Measurements from ENCODE around the gene TBC1D9B.

TBC1D9B gene

DNA sequence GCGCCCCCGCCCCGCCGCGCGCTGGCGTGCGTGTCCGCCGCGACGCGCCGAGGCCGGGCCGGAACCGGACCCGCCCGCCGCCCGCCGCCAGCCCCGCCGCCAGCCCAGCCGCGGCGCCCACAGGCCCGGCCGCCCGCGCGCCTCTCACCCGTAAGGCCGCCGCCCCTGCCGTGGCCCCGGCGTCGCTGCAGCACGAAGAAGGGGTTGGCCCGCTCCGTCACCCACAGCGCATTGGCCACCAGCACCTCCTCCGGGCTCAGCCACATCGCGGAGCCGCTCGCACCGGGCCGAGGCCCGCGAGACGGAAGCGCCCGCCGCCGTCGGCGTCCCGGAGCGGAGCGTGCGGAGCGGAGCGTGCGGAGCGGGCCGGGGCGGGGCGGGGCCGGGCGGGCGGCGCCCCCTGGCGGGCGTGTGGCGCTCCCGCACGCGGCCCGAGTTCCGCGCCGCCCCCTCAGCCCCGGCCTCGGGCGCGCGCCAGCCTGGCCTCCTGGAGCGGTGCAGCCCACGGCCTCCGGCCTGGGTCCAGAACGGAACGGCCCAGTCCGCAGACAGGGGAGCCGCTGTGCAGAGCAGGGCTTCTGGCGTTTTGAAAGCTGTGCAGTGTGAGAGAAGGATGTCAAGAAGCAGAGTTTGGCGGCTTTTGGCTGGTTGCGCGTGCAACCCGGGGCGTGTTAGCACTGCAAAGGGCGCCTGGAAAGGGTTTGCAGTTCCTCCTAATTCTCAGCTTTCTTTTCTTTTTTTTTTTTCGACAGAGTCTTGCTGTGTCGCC lies at the start of gene TBC1D9B:
TSS of gene TBC1D9B (minus strand) at position 342 of the 769 bp plus-strand sequence. CDS start at position 266, 76 bp downstream.
- TF ChIP-seq, protein P1, sequence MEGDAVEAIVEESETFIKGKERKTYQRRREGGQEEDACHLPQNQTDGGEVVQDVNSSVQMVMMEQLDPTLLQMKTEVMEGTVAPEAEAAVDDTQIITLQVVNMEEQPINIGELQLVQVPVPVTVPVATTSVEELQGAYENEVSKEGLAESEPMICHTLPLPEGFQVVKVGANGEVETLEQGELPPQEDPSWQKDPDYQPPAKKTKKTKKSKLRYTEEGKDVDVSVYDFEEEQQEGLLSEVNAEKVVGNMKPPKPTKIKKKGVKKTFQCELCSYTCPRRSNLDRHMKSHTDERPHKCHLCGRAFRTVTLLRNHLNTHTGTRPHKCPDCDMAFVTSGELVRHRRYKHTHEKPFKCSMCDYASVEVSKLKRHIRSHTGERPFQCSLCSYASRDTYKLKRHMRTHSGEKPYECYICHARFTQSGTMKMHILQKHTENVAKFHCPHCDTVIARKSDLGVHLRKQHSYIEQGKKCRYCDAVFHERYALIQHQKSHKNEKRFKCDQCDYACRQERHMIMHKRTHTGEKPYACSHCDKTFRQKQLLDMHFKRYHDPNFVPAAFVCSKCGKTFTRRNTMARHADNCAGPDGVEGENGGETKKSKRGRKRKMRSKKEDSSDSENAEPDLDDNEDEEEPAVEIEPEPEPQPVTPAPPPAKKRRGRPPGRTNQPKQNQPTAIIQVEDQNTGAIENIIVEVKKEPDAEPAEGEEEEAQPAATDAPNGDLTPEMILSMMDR (IDR thresholded peaks at IDR 0.05; ENCODE audit: low read length, missing control alignments), result no peak
- peak; percentile 65 for DNase-seq (ENCODE audit: low read depth)

DNA sequence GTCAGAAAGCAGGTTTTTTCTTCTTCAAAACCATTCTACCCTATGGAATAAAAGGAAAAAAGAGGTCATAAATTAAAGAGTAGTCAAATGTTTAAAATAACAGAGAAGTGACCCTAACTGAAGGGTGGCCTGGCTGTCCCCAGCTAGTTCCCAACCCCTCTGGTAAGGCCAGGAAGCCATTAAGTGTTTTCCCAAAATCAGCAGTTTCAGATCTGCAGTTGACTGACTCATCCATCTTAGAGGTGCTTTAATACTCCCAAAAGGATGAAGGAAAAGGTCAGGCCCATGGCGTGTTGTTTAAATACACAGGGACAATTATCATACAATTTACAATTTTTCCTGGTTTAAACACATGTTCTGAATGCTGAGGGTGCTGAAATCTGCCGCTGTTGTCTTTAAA lies 47.9 kb upstream of the TBC1D9B start:
- no peak overlapping the region for H3K4me3 ChIP-seq (replicated peaks; ENCODE audit: low read depth, low read length)
- DNase-seq (ENCODE audit: low read depth), result no peak
- TF ChIP-seq, protein P1 (IDR thresholded peaks at IDR 0.05; ENCODE audit: low read length, missing control alignments), result no peak

More for the DNA sequence above, at the start of gene TBC1D9B:
- H3K4me3 ChIP-seq (replicated peaks; ENCODE audit: low read depth, low read length), result peak within 1 kb of the TSS; percentile 75

DNA sequence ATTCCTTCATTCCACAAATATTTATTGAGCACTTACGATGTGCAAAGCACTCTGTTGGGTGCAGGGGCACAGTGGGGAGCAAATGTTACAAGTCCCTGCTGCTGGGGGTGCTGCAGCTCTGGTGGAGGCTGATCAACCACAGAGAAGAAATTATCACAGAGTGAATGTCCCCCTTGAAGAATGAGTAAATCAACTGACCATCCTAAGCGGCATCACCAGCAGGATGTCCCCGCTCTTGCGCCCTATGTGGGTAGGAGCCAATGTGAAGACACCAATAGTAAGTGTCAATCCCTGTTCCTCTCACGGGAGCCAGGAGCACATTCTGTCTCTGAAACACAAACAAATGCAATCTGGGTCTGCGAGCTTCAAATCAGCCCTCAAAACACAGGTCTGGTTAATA lies 47.4 kb upstream of the TBC1D9B start:
- TF ChIP-seq, protein P1 (IDR thresholded peaks at IDR 0.05; ENCODE audit: low read length, missing control alignments), result no peak
- H3K4me3 ChIP-seq (replicated peaks; ENCODE audit: low read depth, low read length), result no peak overlapping the region
- DNase-seq (ENCODE audit: low read depth), result no peak

DNA sequence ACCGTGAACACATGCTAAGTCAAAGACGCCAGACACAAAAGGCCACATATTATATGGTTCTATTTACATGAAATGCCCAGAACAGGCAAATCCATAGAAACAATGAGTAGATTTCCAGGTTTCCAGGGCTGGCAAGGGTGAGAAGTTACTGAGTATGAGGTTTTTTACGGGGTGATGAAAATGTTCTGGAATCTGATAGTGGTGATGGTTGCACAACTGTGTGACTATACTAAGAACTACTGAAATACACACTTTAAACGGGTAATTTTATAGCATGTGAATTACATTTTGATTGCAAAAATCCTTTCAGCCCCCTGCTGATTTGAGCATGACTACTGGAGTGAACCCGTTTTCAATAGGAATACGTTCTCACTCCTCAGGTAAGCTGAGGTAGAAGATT lies 46.7 kb upstream of the TBC1D9B start:
- no peak overlapping the region for H3K4me3 ChIP-seq (replicated peaks; ENCODE audit: low read depth, low read length)
- TF ChIP-seq, protein P1 (IDR thresholded peaks at IDR 0.05; ENCODE audit: low read length, missing control alignments), result no peak
- DNase-seq (ENCODE audit: low read depth), result peak; percentile 21

DNA sequence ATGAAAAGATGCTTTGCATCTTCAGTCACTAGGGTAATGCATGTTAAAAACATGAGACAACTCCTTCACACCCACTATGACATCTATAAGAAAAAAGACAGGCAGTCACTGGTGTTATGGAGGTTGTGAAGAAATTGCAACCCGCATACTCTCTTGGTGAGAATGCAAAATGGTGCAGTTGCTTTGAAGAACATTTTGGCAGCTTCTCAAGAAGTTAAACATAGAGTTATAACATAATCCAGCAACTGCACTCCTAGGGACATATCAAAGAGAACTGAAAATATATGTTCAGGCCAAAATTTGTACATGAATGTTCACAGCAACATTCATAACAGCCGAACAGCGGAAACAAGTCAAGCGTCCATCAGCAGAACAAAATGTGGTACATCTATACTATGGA lies 46.3 kb upstream of the TBC1D9B start:
- TF ChIP-seq, protein P1 (IDR thresholded peaks at IDR 0.05; ENCODE audit: low read length, missing control alignments), result no peak

DNA sequence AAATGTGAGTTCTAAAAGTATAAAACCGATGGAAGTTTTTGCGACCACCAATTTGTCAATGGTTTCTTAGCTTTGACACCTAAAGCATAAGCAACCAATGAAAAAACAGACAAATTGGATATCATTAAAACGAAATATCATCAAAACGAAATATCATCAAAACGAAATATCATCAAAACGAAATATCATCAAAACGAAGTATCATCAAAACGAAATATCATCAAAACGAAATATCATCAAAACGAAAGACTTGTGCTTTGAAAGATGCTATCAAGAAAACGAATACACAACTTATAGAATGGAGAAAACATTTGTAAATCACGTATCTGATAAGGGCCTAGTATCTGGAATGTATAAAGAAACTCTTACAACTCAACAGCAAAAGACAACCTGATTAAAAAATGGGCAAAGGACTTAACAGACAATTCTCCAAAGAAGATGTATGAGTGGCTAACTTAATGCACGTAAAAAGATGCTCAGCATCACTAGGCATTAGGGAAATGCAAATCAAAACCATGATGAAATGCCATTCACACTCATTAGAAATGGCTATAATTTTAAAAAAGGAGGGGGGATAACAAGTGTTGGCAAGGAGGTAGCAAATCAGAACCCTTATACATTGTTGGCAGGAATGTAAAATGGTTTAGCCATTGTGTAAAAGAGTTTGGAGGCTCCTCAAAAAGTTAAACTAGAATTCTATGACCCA lies 29.4 kb upstream of the TBC1D9B start:
- DNase-seq (ENCODE audit: low read depth), result no peak
- TF ChIP-seq, protein P1 (IDR thresholded peaks at IDR 0.05; ENCODE audit: low read length, missing control alignments), result no peak
- no peak overlapping the region for H3K4me3 ChIP-seq (replicated peaks; ENCODE audit: low read depth, low read length)

More for the DNA sequence above, 46.3 kb upstream of the TBC1D9B start:
- no peak overlapping the region for H3K4me3 ChIP-seq (replicated peaks; ENCODE audit: low read depth, low read length)
- no peak for DNase-seq (ENCODE audit: low read depth)
